ENCODE data around the gene FAM25G. TPM values are rescaled to one million over a fixed set of nuclear protein-coding genes. Genes with fewer than 3 reads are reported as not detected.
A peak's percentile ranks its signal among the peaks of the same experiment; 100 is the strongest.
"Not testable (repeated sequence)": the region's sequence is repeated elsewhere in the genome, so short reads cannot be mapped to it uniquely, and the experiment has no call there.

Gene FAM25G
- polyA plus RNA-seq (ENCODE audit: insufficient read length in 10 of 10), result not detected
- long read RNA-seq, donor 1, result 0 reads
- long read RNA-seq, donor 2, result 0 reads
- long read RNA-seq, donor 3, result 0 reads
- long read RNA-seq, donor 4, result 0 reads
- long read RNA-seq, donor 5, result 0 reads
- long read RNA-seq, donor 6, result 0 reads
- long read RNA-seq, donor 7, result 0 reads
- long read RNA-seq, donor 8, result 0 reads
- long read RNA-seq, donor 9, result 0 reads

GRCh38 chr10:47491600-47491999 is at the start of gene FAM25G:
Gene FAM25G, minus strand, starts transcription at chr10:47491700. Its CDS starts 26 bp downstream, at chr10:47491674.
- not testable (repeated sequence) for DNase-seq

DNA sequence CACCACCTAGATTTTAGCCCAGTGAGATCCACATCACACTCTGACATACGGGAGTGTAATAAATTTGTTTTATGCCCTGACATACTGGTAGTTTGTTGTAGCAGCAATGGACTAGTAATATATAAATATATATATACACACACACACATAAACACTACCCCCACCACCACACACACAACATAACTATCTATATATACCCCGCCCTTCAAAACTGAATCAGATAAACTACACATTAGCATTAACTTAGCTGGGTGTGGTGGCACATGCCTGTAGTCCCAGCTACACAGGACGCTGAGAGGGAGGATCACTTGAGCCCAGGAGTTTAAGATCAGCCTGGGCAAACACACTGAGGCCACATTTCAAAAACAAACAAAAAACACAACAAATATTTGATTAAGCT is 44.9 kb upstream of the FAM25G start:
- not testable (repeated sequence) for DNase-seq

DNA sequence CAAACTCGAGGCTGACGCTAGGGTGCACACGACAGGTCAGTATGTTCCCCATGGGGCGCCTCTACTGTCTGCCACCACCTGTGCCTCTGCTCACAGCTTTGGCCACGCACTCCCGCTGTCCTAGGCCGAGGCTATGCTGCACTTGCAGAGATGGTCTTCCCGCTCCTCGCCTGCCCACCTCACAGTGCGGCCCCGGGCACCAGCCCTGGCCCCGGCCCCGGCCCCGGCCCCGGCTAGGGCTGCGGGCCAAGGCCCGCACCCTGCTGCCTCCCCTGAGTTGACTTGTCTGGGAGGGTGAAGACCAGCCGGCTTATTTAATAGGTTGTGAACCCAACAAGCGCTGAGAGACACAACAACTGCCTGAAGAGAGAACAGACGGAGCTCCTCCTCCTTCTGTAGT is 32.0 kb upstream of the FAM25G start, which contains the start of gene AGAP9:
Gene AGAP9 (minus strand): TSS at position 164 of the 400 bp plus-strand sequence. CDS start 112 bp downstream, at position 52.
- not testable (repeated sequence) for DNase-seq

DNA sequence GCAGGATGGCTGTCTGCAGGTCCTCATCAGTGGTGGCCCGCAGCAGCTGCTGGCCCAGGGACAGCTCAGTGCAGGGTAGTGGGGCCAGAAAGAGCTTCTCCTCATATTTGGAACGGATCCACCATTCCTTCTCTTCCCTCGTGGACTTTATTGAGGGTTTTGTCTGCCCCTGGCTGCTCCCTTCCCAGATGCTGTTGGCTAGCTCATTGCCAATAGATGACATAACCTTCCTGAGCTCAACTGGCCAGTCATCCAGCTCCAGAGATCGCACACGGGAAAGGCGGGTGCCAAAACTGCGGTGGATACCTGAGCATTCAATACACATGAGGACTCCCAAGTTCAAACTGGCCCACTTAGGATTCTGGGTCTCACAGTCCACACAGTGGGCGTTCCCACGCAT is 10.8 kb upstream of the FAM25G start:
- peak; percentile 8 to 70 (median 53) for DNase-seq

- not testable (repeated sequence) for DNase-seq
Measured at GRCh38 chr10:47494226-47494625, 2.7 kb upstream of the FAM25G start.

DNA sequence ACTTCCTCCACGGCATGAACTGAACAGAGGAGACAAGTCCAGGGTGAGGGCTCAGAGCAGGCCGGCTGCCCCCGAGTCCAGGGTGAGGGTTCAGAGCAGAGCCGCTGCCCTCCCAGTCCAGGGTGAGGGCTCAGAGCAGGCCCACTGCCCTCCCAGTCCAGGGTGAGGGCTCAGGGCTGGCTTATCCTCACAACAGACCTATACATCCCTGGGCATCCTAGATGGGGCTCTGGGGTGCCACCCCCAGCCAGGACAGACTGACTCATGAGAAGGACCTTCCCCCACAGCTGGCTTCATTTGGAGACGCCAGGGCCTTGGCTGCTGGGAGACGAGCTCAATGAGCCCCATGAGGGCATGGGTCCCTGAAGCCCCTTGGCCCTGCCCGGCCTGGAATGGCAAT is 1.9 kb downstream of the FAM25G start:
- not testable (repeated sequence) for DNase-seq

DNA sequence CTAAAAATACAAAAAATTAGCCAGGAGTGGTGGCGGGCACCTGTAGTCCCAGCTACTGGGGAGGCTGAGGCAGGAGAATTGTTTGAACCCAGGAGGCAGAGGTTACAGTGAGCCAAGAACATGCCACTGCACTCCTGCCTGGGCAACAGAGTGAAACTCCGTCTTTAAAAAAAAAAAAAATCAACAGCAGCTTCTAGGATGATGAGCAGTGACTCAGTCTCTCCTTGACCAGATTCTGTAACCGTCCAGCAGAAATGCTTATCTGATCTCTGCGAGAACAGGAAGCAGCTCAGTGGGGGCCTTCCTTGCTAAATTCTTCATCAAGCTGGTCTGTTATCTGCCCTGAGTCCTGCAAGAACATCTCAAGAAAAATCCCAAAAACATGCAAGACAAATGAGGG is 5.6 kb downstream of the FAM25G start:
- DNase-seq, result peak in 1 of 3 donors; percentile 17

- DNase-seq, result not testable (repeated sequence)
Measured at GRCh38 chr10:47484786-47485185, 6.7 kb downstream of the FAM25G start.

- DNase-seq, result not testable (repeated sequence)
Measured at GRCh38 chr10:47483923-47484322, 7.6 kb downstream of the FAM25G start, which contains the start of gene ANXA8. Gene ANXA8, minus strand, starts transcription at chr10:47484115. Its CDS starts 182 bp downstream, at chr10:47483933.

- not testable (repeated sequence) for DNase-seq
Measured at GRCh38 chr10:47482367-47482766, 9.1 kb downstream of the FAM25G start.

- not testable (repeated sequence) for DNase-seq
Measured at GRCh38 chr10:47481768-47482181, 9.7 kb downstream of the FAM25G start.

DNA sequence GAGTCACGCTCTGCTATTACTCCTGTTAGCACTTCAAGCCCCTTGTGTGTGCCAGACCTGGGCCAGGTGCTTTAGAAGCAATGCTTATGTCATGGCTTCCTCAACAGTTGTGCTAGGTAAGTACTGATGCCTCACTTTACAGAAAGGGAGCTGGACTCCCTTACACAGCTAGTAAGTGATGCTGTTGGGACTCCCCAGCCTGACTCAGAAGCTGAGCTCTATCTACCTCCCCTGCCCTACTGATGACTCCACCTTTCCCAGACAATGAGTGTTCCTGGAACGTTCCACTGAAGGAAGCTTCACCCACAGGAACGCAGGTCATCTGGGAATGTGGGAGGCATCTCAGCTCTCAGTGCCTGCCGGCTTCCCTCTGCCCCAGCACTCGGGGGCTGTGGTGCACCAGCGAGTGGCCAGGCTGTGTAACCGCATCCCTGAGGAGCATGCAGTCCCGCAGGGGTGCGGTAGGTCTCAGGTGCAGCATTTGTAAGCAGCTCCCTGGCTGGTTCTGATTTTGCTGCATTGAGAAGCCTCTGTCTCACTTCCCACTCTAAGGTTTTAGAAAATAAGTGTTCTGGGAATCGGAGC is 10.2 kb downstream of the FAM25G start:
- not testable (repeated sequence) for DNase-seq

GRCh38 chr10:47480133-47480532 is 11.4 kb downstream of the FAM25G start:
- not testable (repeated sequence) for DNase-seq

- DNase-seq, result not testable (repeated sequence)
Measured at GRCh38 chr10:47478114-47478513, 13.4 kb downstream of the FAM25G start.

DNA sequence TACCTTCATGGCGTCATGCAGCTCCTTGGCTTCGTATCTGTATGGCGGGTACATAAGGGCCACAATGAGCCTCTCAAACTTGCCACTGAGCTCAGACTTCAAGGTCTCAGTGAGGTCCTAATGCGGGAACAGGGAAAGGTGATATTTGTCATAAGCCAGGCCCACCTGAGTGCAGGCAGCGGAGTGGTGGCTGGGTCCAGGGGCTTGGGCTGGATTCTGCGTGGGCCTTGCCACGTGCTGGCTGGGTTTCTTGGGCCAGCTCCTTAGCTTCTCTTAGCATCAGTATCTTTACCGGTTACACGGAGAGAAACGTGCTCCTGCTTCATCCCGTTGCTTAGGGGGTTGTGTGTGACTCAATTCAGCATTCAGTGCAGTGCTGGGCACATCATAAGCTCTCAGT is 14.4 kb downstream of the FAM25G start:
- not testable (repeated sequence) for DNase-seq

- DNase-seq, result not testable (repeated sequence)
Measured at GRCh38 chr10:47475101-47475500, 16.4 kb downstream of the FAM25G start.

DNA sequence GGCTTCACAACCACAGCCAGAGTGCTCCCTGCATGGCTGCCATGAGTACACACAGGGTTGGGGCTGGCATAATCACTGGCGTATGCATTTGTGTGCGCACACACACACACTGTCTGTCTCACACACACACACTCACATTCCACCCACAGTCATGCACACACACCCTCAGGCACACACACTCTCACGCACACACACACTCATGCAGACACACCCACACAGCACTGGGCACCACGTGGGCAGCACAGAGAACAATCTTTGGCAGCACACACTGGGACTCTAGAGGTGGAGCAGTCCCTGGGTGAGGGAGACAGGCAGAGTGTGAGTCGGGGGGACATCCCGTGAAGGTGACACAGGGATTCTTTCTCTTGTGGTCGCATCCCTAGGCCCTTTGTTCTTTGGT is 18.0 kb downstream of the FAM25G start:
- DNase-seq, result not testable (repeated sequence)

DNA sequence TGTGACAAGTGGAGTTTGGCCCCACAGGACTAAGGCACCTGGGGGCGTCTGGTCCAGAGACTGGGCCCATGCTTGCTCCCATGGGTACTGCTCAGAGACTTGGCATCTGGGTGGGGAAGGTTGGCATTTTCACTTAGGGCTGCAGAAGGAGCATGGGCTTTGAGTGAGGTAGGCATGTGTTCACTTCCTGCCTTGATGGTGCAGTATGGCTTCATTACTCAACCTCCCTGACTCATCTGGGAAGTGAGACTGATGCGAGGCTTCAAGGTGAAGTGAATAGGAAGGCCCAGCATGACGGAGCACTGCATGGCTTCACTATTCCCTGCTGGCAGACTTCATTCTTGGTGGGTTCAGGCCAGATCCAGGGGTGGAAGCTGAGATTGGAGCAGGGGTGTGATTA is 18.9 kb downstream of the FAM25G start:
- DNase-seq, result not testable (repeated sequence)

DNA sequence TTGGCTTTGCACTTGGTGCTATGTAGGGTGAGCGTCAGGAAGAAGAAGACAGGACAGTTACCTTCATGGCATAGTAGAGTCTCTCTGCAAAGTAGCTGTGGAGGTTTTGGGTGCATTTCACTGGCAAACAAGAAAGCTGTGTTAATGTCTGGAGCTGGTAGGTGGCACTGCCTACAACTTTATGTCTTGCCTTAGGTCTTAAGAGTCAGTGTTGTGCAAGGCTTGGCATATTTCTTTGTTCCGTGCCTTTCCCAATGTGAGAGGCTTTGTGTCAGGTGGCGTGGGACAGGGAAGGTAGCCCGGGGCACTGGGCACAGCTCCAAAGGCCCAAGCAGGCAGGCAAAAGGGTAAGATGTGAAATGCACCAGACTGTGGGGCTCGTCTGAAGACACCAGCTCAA is 19.4 kb downstream of the FAM25G start:
- DNase-seq, result not testable (repeated sequence)

- DNase-seq, result not testable (repeated sequence)
Measured at GRCh38 chr10:47468731-47469528, 22.6 kb downstream of the FAM25G start.

DNA sequence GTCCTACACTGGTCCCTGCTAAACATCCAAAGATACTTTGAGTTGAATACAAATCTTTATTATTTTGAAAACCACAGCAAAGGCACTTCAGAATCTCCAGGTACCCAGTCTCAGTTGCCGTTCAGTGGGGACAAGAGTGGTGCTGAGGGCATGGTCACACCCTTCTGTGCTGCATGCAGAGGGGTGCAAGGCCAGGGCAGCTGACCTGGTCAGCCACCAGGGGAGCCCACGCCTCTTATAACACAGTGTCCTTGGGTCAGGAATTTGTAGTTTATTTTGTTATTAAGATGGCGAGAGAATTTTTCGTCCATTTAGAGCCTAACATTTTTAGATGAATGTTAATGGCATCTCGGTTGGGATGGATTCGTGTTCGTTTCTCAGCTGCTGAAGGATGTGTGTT is 23.5 kb downstream of the FAM25G start:
- not testable (repeated sequence) for DNase-seq

- DNase-seq, result not testable (repeated sequence)
Measured at GRCh38 chr10:47467458-47467857, 24.0 kb downstream of the FAM25G start.
